Stimulated activated CD4-positive, alpha-beta T cell treated with anti-CD3 and anti-CD28 coated beads, Interleukin-1b, Interleukin-23, amount 100 ng/mL, for 48 hours (primary cell): ENCODE data around the gene FAM114A1.
"Not testable (repeated sequence)": the region's sequence is repeated elsewhere in the genome, so short reads cannot be mapped to it uniquely, and the experiment has no call there.

Source experiments
- DNase-seq: peaks from one replicate; pipeline ENCODE4 v3.0.0-alpha.2; 2020

FAM114A1 gene

DNA sequence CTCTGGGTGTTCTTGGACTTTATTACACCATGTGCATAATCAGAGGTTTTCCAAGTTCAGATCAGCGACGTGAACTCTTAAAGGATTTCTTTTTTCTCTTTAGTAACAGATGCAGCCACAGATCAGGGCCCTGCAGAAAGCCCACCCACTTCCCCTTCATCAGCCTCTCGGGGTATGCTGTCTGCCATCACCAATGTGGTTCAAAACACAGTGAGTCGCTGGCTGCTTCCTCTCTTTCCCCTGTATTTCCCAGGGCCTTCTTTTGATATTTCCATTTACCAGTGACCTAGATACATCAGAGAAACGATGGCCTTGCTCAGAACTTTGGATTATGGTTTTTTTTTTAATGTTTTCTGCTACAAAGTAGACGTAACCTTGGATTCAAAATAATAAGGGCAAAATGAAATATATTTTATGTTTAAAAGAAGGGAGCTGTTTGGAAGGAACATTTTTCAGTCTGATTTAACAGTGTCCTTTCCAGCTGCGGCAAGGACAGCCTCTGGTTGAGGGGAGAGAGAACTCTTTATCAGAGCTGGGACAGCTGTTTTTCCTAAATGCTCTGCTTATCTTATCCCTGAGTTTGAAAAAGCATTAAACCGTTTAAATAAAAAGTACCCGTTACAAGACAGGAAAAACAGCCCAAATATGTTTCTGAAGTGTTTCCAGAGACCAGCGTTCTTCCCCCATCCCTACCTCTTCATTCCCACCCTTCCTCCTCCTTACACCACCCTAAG lies 38.2 kb downstream of the FAM114A1 start:
- DNase-seq, result no peak

DNA sequence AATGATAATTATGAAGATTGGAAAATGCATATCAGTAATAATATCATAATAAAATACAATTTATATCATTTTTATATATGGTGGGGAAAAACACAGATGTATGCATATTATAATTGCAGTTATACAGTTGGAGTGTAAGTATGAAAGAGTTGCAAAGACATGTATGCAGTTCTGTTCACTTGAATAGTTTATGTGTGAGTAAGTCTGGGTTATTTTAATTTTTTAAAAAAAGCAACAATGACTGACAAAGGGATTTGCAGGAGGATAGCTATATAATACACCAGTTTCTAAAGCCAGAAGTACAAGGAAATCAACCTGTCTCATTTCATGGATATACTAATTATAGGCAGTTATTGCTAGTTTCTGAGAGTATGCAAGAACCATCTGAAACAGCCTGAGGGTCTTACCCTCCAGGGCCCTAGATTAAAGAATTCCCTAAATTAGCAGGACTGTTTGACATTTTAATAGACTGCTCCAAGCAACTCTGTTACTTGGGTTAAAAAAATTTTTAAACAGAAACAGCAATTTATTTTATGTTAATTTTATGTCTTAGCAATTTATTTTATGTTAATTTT lies 40.2 kb downstream of the FAM114A1 start:
- DNase-seq, result no peak

DNA sequence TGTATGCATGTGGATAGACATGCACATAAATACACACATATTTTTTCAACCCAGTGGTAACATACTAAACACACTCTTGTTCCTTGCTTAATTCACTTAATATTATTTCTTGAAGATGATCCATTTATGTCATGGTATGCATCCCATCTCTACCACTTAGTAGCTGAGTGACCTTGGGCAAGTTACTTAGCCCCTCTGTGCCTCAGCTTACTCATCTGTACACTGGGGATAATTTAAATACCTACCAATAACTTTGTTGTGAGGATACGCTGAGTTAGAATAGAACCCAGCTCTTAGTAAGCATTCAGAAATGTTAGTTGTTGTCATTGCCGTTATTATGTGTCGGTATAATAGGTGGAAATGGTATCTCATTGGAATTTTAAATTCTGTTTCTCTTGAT lies 41.4 kb downstream of the FAM114A1 start:
- no peak for DNase-seq

DNA sequence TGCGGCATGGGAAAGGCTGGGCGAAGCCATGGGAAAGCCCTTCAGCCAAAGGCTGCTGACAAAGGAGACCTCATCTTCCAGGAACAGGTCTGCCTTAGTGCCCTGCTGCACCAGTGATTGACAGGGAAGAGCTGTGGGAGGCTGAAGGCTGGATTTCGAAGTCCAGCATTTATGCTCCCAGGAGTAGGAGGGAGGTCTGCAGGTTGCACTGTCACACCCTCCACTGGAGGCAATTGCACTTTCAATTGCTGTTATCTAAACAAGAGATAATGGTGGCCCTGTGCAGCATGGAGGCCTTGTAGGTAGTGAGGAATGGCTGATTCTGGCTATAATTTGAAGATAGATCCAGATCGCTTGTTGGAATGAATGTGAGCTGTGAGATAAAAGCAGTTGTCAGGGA lies 43.7 kb downstream of the FAM114A1 start:
- DNase-seq, result no peak

DNA sequence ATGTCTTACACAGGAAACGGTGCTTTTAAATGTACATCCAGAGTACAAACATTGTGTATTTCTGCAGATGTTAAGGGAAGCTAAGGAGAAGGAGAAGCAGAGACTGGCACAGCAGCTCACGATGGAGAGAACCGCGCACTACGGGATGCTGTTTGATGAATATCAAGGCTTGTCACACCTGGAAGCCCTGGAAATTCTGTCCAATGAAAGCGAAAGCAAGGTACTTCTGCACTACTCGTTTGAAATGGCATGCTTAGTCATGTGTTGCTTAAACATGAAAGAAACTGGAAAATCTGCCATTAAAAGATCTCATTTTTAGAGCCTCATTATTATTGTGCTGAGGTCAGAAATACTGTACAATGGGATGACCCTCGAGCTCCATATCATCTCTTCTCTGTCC lies 47.2 kb downstream of the FAM114A1 start:
- no peak for DNase-seq

DNA sequence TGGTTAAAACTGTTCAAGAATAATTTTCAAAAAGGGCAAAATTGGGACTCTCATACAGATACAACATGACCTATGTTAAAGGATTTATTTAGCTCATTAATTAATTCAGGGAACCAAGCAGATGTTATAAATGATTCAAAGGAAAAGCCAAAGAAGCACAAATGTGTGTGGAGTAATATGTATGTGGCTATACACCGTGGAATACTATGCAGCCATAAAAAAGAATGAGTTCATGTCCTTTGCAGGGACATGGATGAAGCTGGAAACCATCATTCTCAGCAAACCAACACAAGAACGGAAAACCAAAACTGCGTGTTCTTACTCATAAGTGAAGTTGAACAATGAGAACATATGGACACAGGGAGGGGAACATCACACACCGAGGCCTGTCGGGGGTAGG lies 48.7 kb downstream of the FAM114A1 start:
- DNase-seq, result not testable (repeated sequence)

DNA sequence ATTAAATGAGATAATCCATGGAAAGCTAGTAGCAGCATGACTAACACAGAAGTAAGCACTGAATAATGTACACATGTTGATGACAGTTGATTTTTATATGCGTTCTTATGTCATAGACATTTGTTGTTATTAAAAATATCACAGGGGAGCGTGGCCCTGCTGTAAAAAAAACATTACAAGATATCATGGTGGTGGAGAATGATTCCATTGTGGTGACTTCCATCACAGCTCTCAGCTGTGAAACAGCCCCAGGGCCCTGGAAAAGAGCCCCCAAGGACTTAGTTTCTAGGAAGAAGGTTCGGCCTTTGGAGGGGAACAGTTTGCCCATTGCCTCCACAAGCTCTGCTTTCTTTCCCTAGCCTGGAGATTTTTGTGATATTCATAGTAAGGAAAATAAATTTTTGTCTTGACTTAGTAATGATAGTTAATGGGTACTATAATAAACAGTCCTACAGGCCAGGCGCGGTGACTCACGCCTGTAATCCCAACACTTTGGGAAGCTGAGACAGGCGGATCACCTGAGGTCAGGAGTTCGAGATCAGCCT lies 49.9 kb downstream of the FAM114A1 start:
- DNase-seq, result no peak

DNA sequence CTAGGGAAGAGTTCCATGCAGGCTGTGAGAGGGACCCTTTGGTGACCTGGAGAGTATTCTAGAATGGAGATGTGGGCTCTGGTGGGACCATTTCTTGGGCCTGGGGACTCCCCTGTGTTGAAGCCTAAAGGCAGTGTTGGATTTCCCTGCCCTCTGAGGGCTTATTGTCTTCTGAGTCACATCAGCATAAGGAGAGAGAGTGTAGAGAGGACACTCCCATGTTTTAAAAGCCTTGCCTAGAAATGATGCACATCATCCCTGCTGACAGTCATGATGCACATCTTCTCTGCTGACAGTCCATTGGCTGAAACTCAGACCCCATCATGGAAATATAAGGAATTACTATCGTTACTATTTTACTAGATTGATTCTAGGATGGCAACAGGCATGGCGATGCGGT lies 51.9 kb downstream of the FAM114A1 start:
- no peak for DNase-seq

DNA sequence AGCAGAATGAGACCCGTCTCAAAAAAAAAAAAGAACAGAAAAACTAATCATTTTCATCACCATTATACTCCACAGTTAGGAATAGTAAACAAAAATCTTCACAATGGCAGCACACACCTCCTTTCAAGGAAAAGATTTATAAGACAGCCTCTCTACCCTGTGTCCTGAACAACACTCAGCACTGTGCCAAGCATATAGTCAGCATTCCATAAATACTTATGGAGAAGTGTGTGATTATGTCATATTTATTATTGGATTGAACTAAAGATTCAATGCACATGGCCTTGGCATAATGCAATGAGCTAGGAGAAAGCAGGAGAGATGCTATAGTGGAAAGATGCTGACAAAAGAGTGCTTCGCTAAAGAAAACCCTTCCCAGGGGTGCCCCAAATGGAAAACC lies 52.6 kb downstream of the FAM114A1 start:
- no peak for DNase-seq

DNA sequence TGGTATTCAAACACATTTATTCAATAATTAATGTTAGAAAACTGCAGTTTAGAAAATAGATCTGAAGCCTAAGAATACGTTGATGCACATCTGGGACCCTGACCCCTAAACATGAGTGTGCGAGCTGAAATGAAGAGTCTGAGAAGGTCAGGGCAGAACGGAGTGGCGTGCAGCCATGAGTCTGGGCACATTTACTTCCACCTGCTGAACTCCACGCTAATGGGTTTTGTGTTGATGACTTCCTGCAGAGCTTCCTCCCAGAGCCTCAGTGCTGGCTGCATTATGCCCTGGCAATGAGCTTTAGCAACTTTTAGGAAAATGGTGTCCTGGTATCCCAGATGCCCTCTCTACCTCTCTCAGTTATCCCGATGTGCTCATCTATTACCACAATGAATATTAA lies 53.1 kb downstream of the FAM114A1 start:
- no peak for DNase-seq

DNA sequence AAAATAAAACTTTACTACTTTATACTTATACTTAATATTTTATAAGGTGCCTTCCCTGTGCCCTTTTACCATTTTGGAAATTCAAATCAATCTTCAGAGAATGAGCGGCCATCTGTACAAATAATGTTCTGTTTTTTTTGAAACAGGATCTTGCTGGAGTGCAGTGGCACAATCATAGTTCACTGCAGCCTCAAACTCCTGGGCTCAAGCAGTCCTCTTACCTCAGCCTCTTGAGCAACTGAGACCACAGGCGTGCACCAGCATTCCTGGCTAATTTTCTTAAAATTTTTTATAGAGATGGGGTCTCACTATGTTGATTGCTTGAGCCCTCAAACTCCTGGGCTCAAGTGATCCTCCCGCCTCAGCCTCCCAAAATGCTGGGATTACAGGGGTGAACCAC lies 53.5 kb downstream of the FAM114A1 start:
- no peak for DNase-seq

DNA sequence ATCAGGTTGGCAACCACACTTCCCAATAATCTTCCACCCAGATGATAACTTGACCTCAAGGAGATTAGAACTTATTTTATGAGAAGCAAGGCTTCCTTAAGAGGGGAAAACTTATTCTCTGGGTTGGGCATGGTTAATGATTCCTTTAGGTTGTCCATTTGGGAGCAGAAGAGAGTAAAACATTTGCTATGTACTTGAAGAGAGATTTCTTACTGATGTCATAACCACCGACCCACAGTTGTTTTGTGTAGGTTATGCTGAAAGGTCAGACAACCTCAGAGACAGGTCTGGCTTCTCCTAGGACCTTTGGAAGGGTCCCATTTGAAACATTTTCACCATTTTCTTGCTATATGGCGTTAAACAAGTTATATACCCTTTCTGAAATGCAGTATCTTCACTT lies 56.1 kb downstream of the FAM114A1 start:
- DNase-seq, result no peak

DNA sequence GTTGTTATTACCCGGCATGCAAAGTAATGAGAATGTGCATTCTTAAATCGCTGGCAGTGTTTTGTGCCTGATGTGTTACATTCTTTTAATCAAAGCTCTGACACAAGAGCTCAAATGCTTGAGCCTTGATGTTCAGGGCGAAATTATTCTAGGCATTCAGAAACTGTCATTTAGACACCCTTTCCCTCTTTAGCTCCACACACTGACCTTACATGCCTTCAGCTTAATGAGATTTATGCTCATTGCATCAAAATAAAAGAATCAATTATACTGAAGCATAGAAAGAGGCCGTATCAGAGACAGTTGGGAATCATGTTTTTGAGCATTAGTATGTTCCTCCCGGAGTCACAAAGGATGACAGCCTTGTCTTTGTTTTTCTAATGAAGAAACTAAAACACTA lies 56.7 kb downstream of the FAM114A1 start:
- DNase-seq, result no peak

DNA sequence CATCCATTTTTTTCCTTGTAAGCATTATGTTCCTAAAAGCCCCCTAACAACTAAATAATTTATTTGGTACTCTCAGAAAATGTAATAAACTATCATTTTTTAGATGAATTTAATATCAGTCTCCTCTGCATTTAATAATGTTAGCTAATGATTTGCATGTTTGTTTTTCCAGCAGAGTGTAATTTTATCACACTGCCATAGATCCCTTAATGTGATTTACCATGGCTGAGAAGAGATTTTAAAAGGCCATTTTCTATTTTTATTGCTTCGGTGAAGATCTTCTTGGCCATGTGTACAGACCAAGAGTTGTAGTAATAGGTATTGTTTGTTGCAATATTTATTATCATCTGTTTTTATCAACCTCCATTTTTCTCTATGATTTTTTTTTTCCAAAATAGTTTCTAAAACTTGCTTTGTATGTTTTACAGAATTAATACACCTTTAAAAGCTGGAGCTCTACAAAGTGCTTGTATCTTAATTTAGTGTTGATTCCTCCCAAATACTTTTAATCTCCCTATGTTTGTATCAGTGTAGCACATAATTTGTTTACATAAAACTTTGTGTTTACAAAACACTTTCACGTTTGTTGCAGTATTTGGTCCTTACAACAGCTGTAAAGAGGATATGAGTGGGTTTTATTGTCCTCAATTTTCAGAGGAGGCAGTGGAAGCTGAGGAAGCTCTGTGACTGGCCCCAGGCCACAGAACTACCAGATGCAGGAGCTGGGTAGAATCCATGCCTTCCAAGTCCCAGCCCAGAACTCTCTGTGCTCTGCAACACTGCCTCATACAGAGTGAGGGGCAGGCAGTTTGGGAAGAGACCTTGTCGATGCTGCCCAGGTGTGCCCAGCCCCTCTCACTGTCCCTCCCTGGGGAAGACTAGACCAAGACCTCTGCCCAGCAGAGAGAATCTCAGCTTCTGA lies 58.1 kb downstream of the FAM114A1 start:
- DNase-seq, result no peak

DNA sequence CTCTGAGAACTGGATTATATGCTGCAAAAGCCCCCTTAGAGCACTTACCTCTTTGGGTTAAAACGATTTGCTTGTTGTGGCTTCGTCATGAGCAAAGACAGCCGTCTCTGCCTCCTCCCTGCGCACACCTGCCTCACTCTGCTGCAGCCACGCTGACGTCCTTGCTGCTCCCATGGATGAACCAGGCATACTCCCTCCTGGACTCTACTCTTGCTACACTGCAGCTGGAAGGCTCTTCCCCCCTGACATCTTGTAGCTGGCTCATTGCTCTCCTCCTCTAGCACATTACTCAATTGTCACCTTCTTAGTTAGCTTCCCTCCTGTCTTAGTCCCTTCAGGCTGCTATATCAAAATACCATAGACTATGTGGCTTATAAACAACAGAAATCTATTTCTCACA lies 59.3 kb downstream of the FAM114A1 start:
- DNase-seq, result no peak

DNA sequence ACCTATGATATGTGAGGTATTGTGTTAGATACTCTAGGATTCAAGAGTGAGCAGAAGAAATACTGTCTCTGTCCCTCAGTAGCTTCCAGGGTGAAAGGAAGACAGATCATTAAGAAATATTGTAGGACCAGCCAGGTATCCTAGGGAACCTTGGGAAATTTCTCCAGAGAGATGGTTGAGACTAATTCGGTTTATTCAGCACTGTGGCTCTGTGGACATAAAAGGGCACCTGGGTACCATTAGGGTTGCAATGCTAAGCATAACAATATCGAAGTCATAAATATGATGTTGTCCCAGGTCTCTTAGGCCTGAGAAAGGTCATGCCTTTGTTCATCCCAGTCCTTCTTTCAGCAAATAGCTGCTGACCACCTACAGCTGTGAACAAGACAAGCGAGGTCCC lies 61.0 kb downstream of the FAM114A1 start:
- no peak for DNase-seq

DNA sequence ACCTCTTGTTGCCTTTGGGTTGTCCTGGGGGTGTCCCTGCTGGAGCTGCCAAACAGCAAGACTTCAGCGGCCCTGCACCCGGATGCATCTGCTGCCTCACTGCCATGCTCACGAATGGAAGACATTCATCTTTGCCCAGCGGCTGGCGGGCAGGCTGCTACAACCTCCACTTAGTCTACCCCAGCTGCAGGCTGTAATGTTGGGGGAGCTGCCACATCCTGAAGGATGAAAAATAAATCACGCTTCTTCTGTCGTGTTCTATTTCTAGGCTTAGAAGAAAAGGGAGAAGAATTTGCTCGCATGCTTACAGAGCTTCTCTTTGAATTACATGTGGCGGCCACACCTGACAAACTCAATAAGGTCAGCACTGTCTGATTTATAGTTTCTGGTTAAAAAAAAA lies 61.4 kb downstream of the FAM114A1 start:
- DNase-seq, result no peak

DNA sequence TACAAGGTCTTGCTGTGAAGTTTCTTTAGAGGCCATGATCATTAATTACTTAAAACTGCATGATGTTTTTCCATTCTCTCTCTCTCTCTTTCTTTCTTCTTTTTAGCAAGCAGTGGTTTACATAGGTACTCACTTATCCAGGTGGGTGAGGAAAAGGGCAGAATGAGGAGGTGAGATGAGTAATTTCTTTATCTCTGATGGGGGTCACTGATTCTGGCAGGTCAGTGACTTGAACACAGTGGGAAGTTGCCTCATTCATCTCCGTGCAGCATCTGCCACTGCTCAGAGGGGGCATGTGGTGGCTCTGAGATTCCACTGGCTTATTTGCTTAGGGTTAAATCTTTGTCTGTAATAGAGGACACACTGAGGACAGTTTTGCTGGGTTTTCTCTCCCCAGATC lies 62.6 kb downstream of the FAM114A1 start:
- DNase-seq, result no peak

DNA sequence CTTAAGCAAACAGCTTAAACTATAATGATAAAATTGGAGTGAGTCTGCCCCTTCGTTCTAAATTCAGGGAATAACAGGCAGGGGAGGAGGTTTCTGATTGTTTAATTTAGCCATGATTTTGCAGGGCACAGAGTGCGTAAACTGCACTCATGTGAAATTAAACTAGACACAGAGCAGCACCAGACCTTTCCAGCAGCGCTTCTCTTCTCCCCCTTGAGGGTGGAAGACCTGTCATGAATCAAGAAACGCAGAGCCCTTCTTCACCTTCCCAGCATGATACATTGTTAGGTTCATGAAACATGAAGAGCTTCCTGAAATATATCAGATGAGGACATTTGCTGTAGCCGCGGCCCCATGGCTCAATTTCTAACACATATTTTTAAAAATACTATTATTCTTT lies 63.1 kb downstream of the FAM114A1 start:
- DNase-seq, result no peak

DNA sequence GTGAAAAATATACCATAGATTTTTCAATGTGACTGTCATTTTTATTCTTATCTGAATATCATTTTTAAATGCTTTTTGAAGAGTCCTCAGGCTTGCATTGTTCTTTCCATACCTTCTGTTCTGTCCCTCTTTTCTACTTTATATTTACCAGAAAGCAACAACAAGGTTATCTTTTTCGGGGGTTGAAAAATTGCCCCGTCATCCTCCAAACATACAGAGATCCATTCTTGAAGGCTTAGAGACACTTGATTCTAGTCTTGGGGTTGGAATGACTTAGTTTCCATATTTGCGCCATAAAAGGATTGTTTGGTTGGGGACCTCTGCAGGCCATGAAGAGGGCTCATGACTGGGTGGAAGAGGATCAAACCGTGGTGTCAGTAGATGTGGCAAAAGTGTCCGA lies 63.5 kb downstream of the FAM114A1 start:
- no peak for DNase-seq

DNA sequence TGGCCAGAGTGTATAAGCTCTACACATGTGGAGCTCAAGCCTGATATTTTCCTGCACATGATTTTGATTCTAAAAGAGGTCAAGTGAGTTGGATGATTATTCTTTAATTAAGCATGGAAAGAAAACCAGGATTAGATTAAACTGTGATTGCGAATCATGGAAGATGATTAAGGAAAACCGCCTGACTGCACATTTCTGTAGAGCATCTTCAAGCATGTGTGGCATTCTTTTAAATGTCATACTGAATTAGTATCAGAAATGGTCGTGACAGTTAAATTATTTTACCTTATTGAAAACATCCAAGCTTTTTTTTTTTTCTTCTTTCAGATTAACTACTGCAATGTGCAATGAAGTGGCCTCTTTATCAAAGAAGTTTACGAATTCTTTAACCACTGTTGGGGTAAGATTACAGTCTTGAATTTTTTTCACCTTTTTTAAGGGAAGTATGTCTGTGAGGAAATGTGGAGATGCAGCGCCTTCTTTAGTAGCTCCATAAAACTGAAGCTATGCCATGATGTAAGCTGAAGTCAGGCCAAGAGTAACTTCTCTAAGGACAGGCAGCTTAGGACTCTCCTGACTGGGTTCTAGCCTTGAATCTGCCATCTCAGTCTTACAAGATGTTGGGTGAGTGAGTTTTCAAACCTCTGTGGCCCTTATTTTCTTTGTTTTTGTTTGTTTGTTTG lies 67.9 kb downstream of the FAM114A1 start:
- DNase-seq, result no peak

DNA sequence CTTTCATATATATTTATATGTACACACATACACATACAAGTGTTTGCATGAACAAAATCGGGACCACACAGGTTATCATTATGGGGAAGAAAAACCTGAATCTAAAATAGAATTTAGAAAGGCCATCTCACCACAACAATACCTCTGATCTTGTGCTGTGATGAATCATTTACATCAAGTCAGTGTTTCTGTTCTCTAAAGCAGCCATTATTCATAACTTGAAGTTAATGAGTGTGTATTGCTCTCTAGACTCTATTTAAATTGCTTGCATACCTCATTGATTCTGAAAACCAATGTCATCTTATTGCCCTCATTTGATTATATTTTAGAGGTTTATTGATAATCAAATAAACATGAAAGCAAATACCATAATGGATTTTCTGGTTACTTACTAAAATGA lies 71.6 kb downstream of the FAM114A1 start:
- no peak for DNase-seq

DNA sequence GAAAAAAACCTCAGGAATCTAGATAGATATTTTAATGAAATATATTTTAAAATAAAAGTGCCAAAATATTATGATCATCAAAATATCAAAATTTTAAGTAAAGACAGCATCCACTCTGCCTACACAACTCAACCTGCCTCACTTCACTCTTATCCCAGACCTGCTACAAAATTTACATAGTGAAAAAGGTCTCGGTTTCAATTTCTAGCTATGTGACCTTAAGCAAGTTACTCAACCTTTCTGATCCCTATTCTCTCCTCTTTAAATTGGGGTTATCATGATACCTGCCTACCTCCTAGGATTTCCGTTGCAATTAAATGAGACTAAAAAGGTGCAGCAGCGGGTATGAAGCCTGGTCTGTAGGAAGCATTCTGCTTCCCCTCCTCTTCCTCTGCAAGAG lies 72.9 kb downstream of the FAM114A1 start:
- no peak for DNase-seq
